ENCODE results near the gene MTRR. TPM values are rescaled to one million over a fixed set of nuclear protein-coding genes. Genes with fewer than 3 reads are reported as not detected.

Gene MTRR
- total RNA-seq, 4 donors from 2014 or later, result 34.3 to 48.0 (median 41.8) TPM

- TF ChIP-seq CTCF (IDR thresholded peaks at IDR 0.05) (no peak), POLR2A (IDR thresholded peaks at IDR 0.05) (no peak), EP300 (IDR thresholded peaks at IDR 0.05) (no peak)
- DNase-seq (ENCODE audit: low spot score in 2 of 2), result no peak
- H3K9me3 ChIP-seq, result peaks cover 0 to under 1% (median 0%) of the 10 kb centered on the region in 4 donors
- WGBS, 2 donors, result 69 to 81% methylated on average over 5 to 7 of the region's 7 CpGs
- no peaks in the 10 kb centered on the region for H3K27me3 ChIP-seq
- H3K27ac ChIP-seq, result no peak overlapping the region
- H3K4me3 ChIP-seq, result no peak overlapping the region
- peaks cover 0 to 5% (median 0%) of the 10 kb centered on the region in 4 donors for H3K4me1 ChIP-seq
- no peaks in the 10 kb centered on the region for H3K36me3 ChIP-seq
These were observed 57.2 kb downstream of the MTRR start for GRCh38 chr5:7925961-7926695.

GRCh38 chr5:7926720-7927119, 57.8 kb downstream of the MTRR start:
- Histone ChIP-seq H3K36me3 (no peaks in the 10 kb centered on the region), H3K27ac (no peak overlapping the region), H3K4me3 (no peak overlapping the region), H3K27me3 (no peaks in the 10 kb centered on the region), H3K4me1 (peaks cover 0 to 5% (median 0%) of the 10 kb centered on the region in 4 donors), H3K9me3 (peaks cover 0 to 5% (median 0%) of the 10 kb centered on the region in 4 donors)
- no peak for DNase-seq (ENCODE audit: low spot score in 2 of 2)
- WGBS, 2 donors, result 96 to 97% methylated on average over 6 of the region's 6 CpGs
- TF ChIP-seq POLR2A (IDR thresholded peaks at IDR 0.05) (no peak), EP300 (IDR thresholded peaks at IDR 0.05) (no peak), CTCF (IDR thresholded peaks at IDR 0.05) (no peak)

- WGBS, 2 donors, result 53 to 54% methylated on average over 26 of the region's 26 CpGs
- TF ChIP-seq POLR2A (IDR thresholded peaks at IDR 0.05) (no peak), CTCF (IDR thresholded peaks at IDR 0.05) (peak; percentile 48 to 69 (median 60)), EP300 (IDR thresholded peaks at IDR 0.05) (no peak)
- DNase-seq (ENCODE audit: low spot score in 2 of 2), result peak in 1 of 2 donors; percentile 42
These were observed 58.8 kb downstream of the MTRR start for GRCh38 chr5:7927466-7928375.

GRCh38 chr5:7930011-7930410, 61.1 kb downstream of the MTRR start:
- no peak for DNase-seq (ENCODE audit: low spot score in 2 of 2)
- TF ChIP-seq POLR2A (IDR thresholded peaks at IDR 0.05), result no peak
- TF ChIP-seq CTCF (IDR thresholded peaks at IDR 0.05), result no peak
- no peak for TF ChIP-seq EP300 (IDR thresholded peaks at IDR 0.05)
- no peak overlapping the region for H3K4me3 ChIP-seq

More at GRCh38 chr5:7927466-7928375, 58.8 kb downstream of the MTRR start:
- Histone ChIP-seq H3K36me3 (no peaks in the 10 kb centered on the region), H3K27me3 (no peaks in the 10 kb centered on the region), H3K4me3 (no peak overlapping the region), H3K4me1 (peaks cover 0 to 5% (median 0%) of the 10 kb centered on the region in 4 donors), H3K9me3 (peaks cover 0 to 8% (median 0%) of the 10 kb centered on the region in 4 donors), H3K27ac (no peak overlapping the region)

More at GRCh38 chr5:7930011-7930410, 61.1 kb downstream of the MTRR start:
- H3K27me3 ChIP-seq, result no peaks in the 10 kb centered on the region
- peaks cover 0 to 8% (median 0%) of the 10 kb centered on the region in 4 donors for H3K9me3 ChIP-seq
- H3K4me1 ChIP-seq, result peaks cover 0 to 5% (median 0%) of the 10 kb centered on the region in 4 donors
- H3K36me3 ChIP-seq, result no peaks in the 10 kb centered on the region
- WGBS, 2 donors, result 75% methylated on average over 5 of the region's 5 CpGs
- no peak overlapping the region for H3K27ac ChIP-seq

Data from tibial nerve (tissue), 4 donors.